OCI-LY7 (cell line): ENCODE data around the gene MAB21L3. TPM values are rescaled to one million over a fixed set of nuclear protein-coding genes. Genes with fewer than 3 reads are reported as not detected.

Source experiments
- BruUV-seq: library from RNA; stranded (reverse); fragments of 400-500 nt; replicated peaks from 2 replicates; lab custom pipeline; 2021; lab: Mats Ljungman, UMichigan
- CTCF ChIA-PET: fragments of 300-600 bp; sonication (Branson Sonifier 250); formaldehyde crosslinking; loops from one replicate; lab custom pipeline; 2022; ENCODE audit warnings: antibody characterized with exemption; ENCODE audit not compliant: unreplicated experiment; lab: Charles Lee
- POLR2A ChIA-PET: fragments of 300-600 bp; sonication (Branson Sonifier 250); formaldehyde crosslinking; loops from one replicate; lab custom pipeline; 2022; ENCODE audit warnings: antibody characterized with exemption; lab: Charles Lee
- DNase-seq: peaks from one replicate; pipeline ENCODE4 v3.0.0-alpha.2; 2015; ENCODE audit warnings: low spot score
- H2AFZ ChIP-seq: fragments of 200-600 bp; sonication (generic), shearing (Covaris generic); 2 replicates; pipeline ENCODE4 v1.6.1; 2014; ENCODE audit warnings: mild to moderate bottlenecking, antibody characterized with exemption, low read length, moderate library complexity
- H3K27ac ChIP-seq: fragments of 200-600 bp; sonication (generic); 2 replicates; pipeline ENCODE4 v1.5.1; 2014; ENCODE audit warnings: mixed run types, low read depth, mild to moderate bottlenecking, moderate library complexity, low read length, inconsistent platforms; ENCODE audit not compliant: poor library complexity, severe bottlenecking
- H3K36me3 ChIP-seq: fragments of 200-600 bp; sonication (generic); 2 replicates; pipeline ENCODE4 v1.6.1; 2014; ENCODE audit warnings: mild to moderate bottlenecking, antibody characterized with exemption, low read length, moderate library complexity, mixed read lengths; ENCODE audit not compliant: insufficient read depth
- H3K4me1 ChIP-seq: fragments of 200-600 bp; sonication (generic); 2 replicates; pipeline ENCODE4 v1.5.1; 2014; ENCODE audit warnings: mild to moderate bottlenecking, low read length; ENCODE audit not compliant: insufficient read depth, poor library complexity, severe bottlenecking
- H3K4me2 ChIP-seq: fragments of 200-600 bp; sonication (generic); 2 replicates; pipeline ENCODE4 v1.6.1; 2014; ENCODE audit warnings: mild to moderate bottlenecking, low read length
- H3K4me3 ChIP-seq: fragments of 200-600 bp; sonication (generic); 2 replicates; pipeline ENCODE4 v1.5.1; 2014; ENCODE audit warnings: mild to moderate bottlenecking, low read depth, low read length; ENCODE audit not compliant: poor library complexity, severe bottlenecking
- H3K79me2 ChIP-seq: fragments of 200-600 bp; sonication (generic); 2 replicates; pipeline ENCODE4 v1.6.1; 2016; ENCODE audit warnings: low read depth, mild to moderate bottlenecking, low read length, moderate library complexity, mixed read lengths; ENCODE audit not compliant: insufficient read depth
- H3K9me2 ChIP-seq: fragments of 200-600 bp; sonication (generic); 2 replicates; pipeline ENCODE4 v1.6.1; 2016; ENCODE audit warnings: mild to moderate bottlenecking, low read length, mixed read lengths; ENCODE audit not compliant: insufficient read depth
- H3K9me3 ChIP-seq: fragments of 200-600 bp; sonication (generic); 2 replicates; pipeline ENCODE4 v1.6.1; 2014; ENCODE audit warnings: mild to moderate bottlenecking, mixed run types, low read length, mixed read lengths
- H4K20me1 ChIP-seq: fragments of 200-600 bp; sonication (generic); 2 replicates; pipeline ENCODE4 v1.6.1; 2014; ENCODE audit warnings: mild to moderate bottlenecking, antibody characterized with exemption, low read length, moderate library complexity, mixed read lengths; ENCODE audit not compliant: insufficient read depth
- EZH2phosphoT487 ChIP-seq: fragments of 200-600 bp; sonication (generic); IDR thresholded peaks from 2 replicates; pipeline ENCODE4 v1.6.1; 2018; ENCODE audit warnings: low read depth, borderline replicate concordance, mild to moderate bottlenecking, mixed run types, antibody characterized with exemption, low read length, moderate library complexity, mixed read lengths
- intact Hi-C: fragments of 100-400 bp; cut with micrococcal nuclease; formaldehyde crosslinking; loops from one replicate; pipeline ENCODE4 v1.10.0; 2022; ENCODE audit not compliant: unreplicated experiment
- total RNA-seq, 2 experiments: library from RNA; depleted of rRNA in 1 of 2; stranded (reverse); fragments of >200 nt in 1 of 2; shearing (Covaris generic) in 1 of 2; gene quantifications; 2 replicates each; pipeline ENCODE4 v1.2.3, GENCODE V29; 2014 to 2022
- TF ChIP-seq, protein P1 (sequence below): fragments of 200-600 bp; sonication (generic); conservative IDR thresholded peaks from 2 replicates; pipeline ENCODE4 v1.5.1; 2014; ENCODE audit warnings: mild to moderate bottlenecking, antibody characterized with exemption, low read length, moderate library complexity, mixed read lengths

The MAB21L3 gene
- total RNA-seq, 2 experiments from 2014 or later, result not detected

DNA sequence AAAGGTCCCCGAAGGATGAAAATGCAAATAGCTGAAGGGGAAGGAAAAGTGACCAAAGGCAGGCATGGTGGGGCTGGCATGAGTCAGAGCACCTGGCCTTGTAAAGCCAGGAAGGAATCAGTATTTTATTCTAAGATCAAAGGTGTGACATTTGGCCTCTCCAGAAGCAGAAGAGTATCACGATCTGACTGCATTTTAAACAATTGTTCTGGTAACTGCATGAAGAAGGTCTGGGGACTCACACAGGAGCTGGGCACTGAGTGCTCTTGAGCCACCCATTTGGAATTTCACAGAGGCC, 23.2 kb downstream of the MAB21L3 start:
- POLR2A ChIA-PET, result no interaction called here
- BruUV-seq, result no TSS peak
- TF ChIP-seq EZH2phosphoT487, result no peak
- TF ChIP-seq, protein P1, sequence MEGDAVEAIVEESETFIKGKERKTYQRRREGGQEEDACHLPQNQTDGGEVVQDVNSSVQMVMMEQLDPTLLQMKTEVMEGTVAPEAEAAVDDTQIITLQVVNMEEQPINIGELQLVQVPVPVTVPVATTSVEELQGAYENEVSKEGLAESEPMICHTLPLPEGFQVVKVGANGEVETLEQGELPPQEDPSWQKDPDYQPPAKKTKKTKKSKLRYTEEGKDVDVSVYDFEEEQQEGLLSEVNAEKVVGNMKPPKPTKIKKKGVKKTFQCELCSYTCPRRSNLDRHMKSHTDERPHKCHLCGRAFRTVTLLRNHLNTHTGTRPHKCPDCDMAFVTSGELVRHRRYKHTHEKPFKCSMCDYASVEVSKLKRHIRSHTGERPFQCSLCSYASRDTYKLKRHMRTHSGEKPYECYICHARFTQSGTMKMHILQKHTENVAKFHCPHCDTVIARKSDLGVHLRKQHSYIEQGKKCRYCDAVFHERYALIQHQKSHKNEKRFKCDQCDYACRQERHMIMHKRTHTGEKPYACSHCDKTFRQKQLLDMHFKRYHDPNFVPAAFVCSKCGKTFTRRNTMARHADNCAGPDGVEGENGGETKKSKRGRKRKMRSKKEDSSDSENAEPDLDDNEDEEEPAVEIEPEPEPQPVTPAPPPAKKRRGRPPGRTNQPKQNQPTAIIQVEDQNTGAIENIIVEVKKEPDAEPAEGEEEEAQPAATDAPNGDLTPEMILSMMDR, result peak; percentile 25; the same call in 1 of the 2 replicates
- CTCF ChIA-PET, result interaction anchor here (0.8 kb wide), 1 partner anchor 363 kb away, joined by 3 read pairs; no protein-coding TSS in a partner anchor
- Histone ChIP-seq H3K27ac (no peak overlapping the region), H3K36me3 (no peaks in the 10 kb centered on the region), H3K4me2 (no peak overlapping the region), H2AFZ (0 out of 2 replicates have a peak overlapping the region, but pooled peaks have one; percentile 39), H4K20me1 (no peaks in the 10 kb centered on the region), H3K4me1 (peaks cover 7% of the 10 kb centered on the region), H3K9me3 (no peaks in the 10 kb centered on the region), H3K4me3 (no peak overlapping the region), H3K9me2 (no peaks in the 10 kb centered on the region), H3K79me2 (no peaks in the 10 kb centered on the region)
- intact Hi-C loops, result no loop called here
- DNase-seq, result no peak

DNA sequence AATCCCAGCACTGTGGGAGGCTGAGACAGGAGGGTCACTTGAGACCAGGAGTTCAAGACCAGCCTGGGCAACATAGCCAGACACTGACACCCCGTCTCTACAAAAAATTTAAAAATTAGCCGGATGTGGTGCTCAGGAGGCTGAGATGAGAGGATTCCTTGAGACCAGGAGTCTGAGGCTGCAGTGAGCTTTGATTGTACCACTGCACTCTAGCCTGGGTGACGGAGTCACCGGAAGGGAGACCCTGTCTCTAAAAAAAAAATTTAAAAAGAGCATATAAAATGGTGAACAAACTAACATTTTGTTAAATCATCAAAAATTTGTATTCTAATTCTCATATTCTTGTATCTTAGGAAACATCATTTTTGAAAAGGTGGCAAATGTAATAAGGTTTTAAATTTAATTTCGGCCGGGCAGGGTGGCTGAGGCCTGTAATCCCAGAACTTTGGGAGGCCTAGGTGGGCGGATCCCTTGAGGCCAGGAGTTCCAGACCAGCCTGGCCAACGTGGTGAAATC, 27.1 kb downstream of the MAB21L3 start:
- no peaks in the 10 kb centered on the region for H3K36me3 ChIP-seq
- DNase-seq, result no peak
- ChIA-PET POLR2A (interaction anchor here (0.8 kb wide), 1 partner anchor 348 kb away, joined by 4 read pairs; no protein-coding TSS in a partner anchor), CTCF (interaction anchor here (0.7 to 2.2 kb wide), 6 partner anchors 14 to 361 kb away, joined by 3 to 50 read pairs (median 3); no protein-coding TSS in a partner anchor)
- no peaks in the 10 kb centered on the region for H3K79me2 ChIP-seq
- no TSS peak for BruUV-seq
- intact Hi-C loops, result loop anchor here (5.0 kb wide), 1 partner anchor 89 kb away; no protein-coding TSS in a partner anchor
- H3K9me3 ChIP-seq, result peaks cover 5% of the 10 kb centered on the region; the same call in 1 of the 2 replicates
- H2AFZ ChIP-seq, result peak overlapping the region; percentile 89
- H3K4me3 ChIP-seq, result no peak overlapping the region
- H3K27ac ChIP-seq, result no peak overlapping the region
- H3K4me1 ChIP-seq, result peaks cover 9% of the 10 kb centered on the region
- H3K9me2 ChIP-seq, result no peaks in the 10 kb centered on the region
- H4K20me1 ChIP-seq, result no peaks in the 10 kb centered on the region
- TF ChIP-seq EZH2phosphoT487, result no peak
- TF ChIP-seq, protein P1, result no peak
- H3K4me2 ChIP-seq, result no peak overlapping the region

DNA sequence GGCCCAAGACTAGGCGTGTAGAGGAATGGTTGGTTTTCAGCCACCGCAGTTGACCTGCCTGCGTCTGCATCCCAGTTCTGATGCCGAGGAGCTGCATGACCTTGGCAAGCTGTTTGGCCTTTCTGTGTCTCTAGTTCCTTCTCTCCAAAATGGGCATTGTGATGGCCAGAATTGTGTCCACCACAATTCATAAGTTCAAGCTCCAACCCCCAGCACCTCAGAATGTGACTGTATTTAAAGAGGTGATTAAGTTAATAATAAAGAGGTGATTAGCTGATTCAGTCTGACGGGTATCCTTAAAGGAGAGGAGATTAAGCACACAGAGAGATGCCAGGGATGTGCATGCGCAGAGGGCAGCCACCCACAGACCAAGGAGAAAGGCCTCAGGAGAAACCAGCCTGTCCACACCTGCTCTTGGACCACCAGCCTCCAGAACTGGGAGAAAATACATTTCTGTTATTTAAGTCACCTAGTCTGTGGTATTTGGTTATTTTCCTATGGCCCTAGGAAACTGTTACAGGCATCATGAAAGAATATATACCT, 28.5 kb downstream of the MAB21L3 start:
- POLR2A ChIA-PET, result interaction anchor here (0.8 to 1.2 kb wide), 3 partner anchors 20 to 345 kb away, joined by 3 to 4 read pairs (median 4); no protein-coding TSS in a partner anchor
- Histone ChIP-seq H3K79me2 (no peaks in the 10 kb centered on the region), H3K4me1 (peaks cover 9% of the 10 kb centered on the region), H3K9me3 (peaks cover 14% of the 10 kb centered on the region), H2AFZ (peak overlapping the region; percentile 89), H3K36me3 (no peaks in the 10 kb centered on the region), H3K27ac (no peak overlapping the region), H3K9me2 (no peaks in the 10 kb centered on the region), H4K20me1 (no peaks in the 10 kb centered on the region), H3K4me2 (no peak overlapping the region), H3K4me3 (no peak overlapping the region)
- CTCF ChIA-PET, result interaction anchor here (1.0 to 2.2 kb wide), 6 partner anchors 13 to 377 kb away, joined by 3 to 50 read pairs (median 5); no protein-coding TSS in a partner anchor
- DNase-seq, result no peak
- no peak for TF ChIP-seq EZH2phosphoT487
- TF ChIP-seq, protein P1, result no peak
- intact Hi-C loops, result loop anchor here (1.0 to 5.0 kb wide), 3 partner anchors 88 to 359 kb away; no protein-coding TSS in a partner anchor
- BruUV-seq, result no TSS peak
